CD4-positive, alpha-beta T cell (primary cell): ENCODE measurements around the gene REXO1. TPM values are rescaled to one million over a fixed set of nuclear protein-coding genes. Genes with fewer than 3 reads are reported as not detected.
"Not testable (repeated sequence)": the region's sequence is repeated elsewhere in the genome, so short reads cannot be mapped to it uniquely, and the experiment has no call there.

Experiments
- ATAC-seq: fragments of 200-7000 bp; cut with Tn5 transposase; one replicate; pipeline ENCODE4 v1.10.0; 2022; ENCODE audit warnings: mild to moderate bottlenecking; ENCODE audit not compliant: poor library complexity
- CTCF ChIA-PET: fragments of 350-600 bp; sonication (Branson Sonifier 250); formaldehyde crosslinking; loops from one replicate; lab custom pipeline; 2021; ENCODE audit warnings: antibody characterized with exemption, inconsistent platforms; lab: Charles Lee
- POLR2A ChIA-PET: fragments of 350-600 bp; sonication (Branson Sonifier 250); formaldehyde crosslinking; loops from one replicate; lab custom pipeline; 2021; ENCODE audit warnings: antibody characterized with exemption, inconsistent platforms; lab: Charles Lee
- DNase-seq, 14 experiments: peaks; one replicate each; pipeline ENCODE4 v3.0.0-alpha.2; 2013 to 2020; ENCODE audit warnings: mixed read lengths in 2 of 14
- H3K27ac ChIP-seq, 2 donors: one replicate each; pipeline versions ENCODE4 v1.5.1 to v1.7.0; 2013; ENCODE audit warnings: low read length in 2 of 2, low read depth in 1 of 2, mild to moderate bottlenecking in 1 of 2
- H3K27me3 ChIP-seq, 2 experiments: 1 replicate in 1 of 2; 2 replicates in 1 of 2; pipeline versions ENCODE4 v1.6.1 to v1.7.0; 2013; ENCODE audit warnings: low read length in 2 of 2, control low read depth in 1 of 2, mild to moderate bottlenecking in 1 of 2, moderate library complexity in 1 of 2; ENCODE audit not compliant: insufficient read depth in 2 of 2, control insufficient read depth in 1 of 2
- H3K36me3 ChIP-seq: one replicate; pipeline ENCODE4 v1.6.1; 2013; ENCODE audit warnings: low read length, control low read depth; ENCODE audit not compliant: insufficient read depth
- H3K4me1 ChIP-seq: one replicate; pipeline ENCODE4 v1.6.1; 2013; ENCODE audit warnings: low read length, control low read depth; ENCODE audit not compliant: insufficient read depth
- H3K4me3 ChIP-seq: one replicate; pipeline ENCODE4 v1.5.1; 2013; ENCODE audit warnings: mild to moderate bottlenecking, low read length, moderate library complexity
- H3K9me3 ChIP-seq, 2 experiments: 1 replicate in 1 of 2; 2 replicates in 1 of 2; pipeline versions ENCODE4 v1.6.1 to v1.7.0; 2013; ENCODE audit warnings: low read length in 2 of 2, mild to moderate bottlenecking in 2 of 2, control low read depth in 1 of 2, moderate library complexity in 1 of 2; ENCODE audit not compliant: control insufficient read depth in 1 of 2, insufficient read depth in 1 of 2
- H3K27ac Mint-ChIP-seq: one replicate; pipeline ENCODE4 v1.8.0; 2020; ENCODE audit warnings: mixed read lengths
- H3K27me3 Mint-ChIP-seq: one replicate; pipeline ENCODE4 v1.8.0; 2021; ENCODE audit warnings: mixed read lengths
- H3K36me3 Mint-ChIP-seq: one replicate; pipeline ENCODE4 v1.8.0; 2021; ENCODE audit warnings: low read depth, mixed read lengths
- H3K4me1 Mint-ChIP-seq: one replicate; pipeline ENCODE4 v1.8.0; 2021; ENCODE audit warnings: low read depth, mixed read lengths
- H3K4me3 Mint-ChIP-seq: one replicate; pipeline ENCODE4 v1.8.0; 2020; ENCODE audit warnings: mild to moderate bottlenecking, mixed read lengths
- H3K9me3 Mint-ChIP-seq: one replicate; pipeline ENCODE4 v1.8.0; 2020; ENCODE audit warnings: mixed read lengths
- CTCF ChIP-seq: fragments of 200-600 bp; IDR thresholded peaks from one replicate; pipeline ENCODE4 v1.8.0; 2022; ENCODE audit warnings: antibody characterized with exemption, mild to moderate bottlenecking
- intact Hi-C, 2 experiments: fragments of 100-400 bp; cut with DNase I in 1 of 2; cut with micrococcal nuclease in 1 of 2; formaldehyde crosslinking; loops; one replicate each; pipeline versions ENCODE4 v1.15.1 to v1.9.0; 2023 to 2025; cut with DNase I, micrococcal nuclease
- total RNA-seq, 174 experiments: library from RNA in 2 of 174; stranded (reverse) in 2 of 174; gene quantifications; one replicate each; pipeline ENCODE4 v1.2.3 and lab custom pipeline; 2021 to 2026

REXO1 gene
- total RNA-seq, 2 experiments from 2014 or later: 106 to 114 TPM

DNA sequence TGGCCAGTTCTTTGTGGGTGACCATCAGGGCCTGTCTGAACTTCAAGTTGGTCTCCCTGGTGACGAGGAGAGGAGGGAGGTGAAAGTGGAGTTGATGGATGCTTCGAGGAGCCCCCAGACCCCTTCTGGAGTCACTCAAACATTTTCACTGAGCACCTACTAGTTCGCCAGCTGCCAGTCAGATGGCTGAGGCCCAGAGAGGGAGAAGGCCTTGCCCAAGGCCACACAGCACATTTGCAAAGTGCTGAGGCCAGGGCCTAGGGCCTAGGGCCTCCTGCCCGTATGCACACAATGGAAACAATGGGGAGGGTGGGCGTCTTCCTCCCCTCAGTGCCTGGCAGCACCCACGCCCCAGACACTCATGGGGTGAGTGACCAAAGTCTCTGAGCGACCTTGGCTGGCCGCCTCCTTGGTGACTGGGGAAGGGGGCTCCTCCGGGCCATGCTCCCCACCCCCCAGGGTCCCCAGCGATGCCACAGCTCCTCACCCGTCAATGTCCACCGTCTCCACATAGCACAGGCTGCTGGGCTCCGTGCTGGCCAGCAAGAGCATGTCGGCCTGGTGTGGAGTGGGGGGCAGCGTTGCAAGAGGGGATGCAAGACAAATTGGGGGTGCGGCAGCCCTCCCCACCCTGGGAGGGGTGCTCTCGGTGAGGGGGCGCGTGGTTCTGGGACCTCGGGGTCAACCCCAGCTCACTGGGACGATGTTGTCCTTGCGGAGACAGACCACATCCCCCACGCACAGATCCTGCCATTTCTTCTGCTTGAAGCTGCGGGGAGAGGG lies 42.7 kb downstream of the REXO1 start:
- Mint-ChIP-seq H3K4me1 (no peaks in the 10 kb centered on the region), H3K27me3 (no peaks in the 10 kb centered on the region), H3K4me3 (no peak overlapping the region), H3K9me3 (no peaks in the 10 kb centered on the region), H3K36me3 (no peaks in the 10 kb centered on the region), H3K27ac (no peak overlapping the region)
- DNase-seq: no peak
- Histone ChIP-seq H3K27ac (no peak overlapping the region), H3K4me1 (no peaks in the 10 kb centered on the region), H3K27me3 (no peaks in the 10 kb centered on the region), H3K36me3 (peaks cover 2% of the 10 kb centered on the region), H3K9me3 (no peaks in the 10 kb centered on the region), H3K4me3 (no peak overlapping the region)
- CTCF ChIA-PET: interaction anchor here (0.5 kb wide), 1 partner anchor 85 kb away, joined by 3 read pairs; no protein-coding TSS in a partner anchor
- TF ChIP-seq CTCF: no peak
- intact Hi-C loops: no loop called here
- ATAC-seq: no peak
- POLR2A ChIA-PET: no interaction called here

GRCh38 chr19:1804858-1805257 lies 43.4 kb downstream of the REXO1 start:
- no peak for ATAC-seq
- no peaks in the 10 kb centered on the region for H3K9me3 Mint-ChIP-seq
- H3K36me3 Mint-ChIP-seq: no peaks in the 10 kb centered on the region
- H3K27ac Mint-ChIP-seq: no peak overlapping the region
- intact Hi-C loops: no loop called here
- no peak overlapping the region for H3K27ac ChIP-seq
- no peaks in the 10 kb centered on the region for H3K27me3 ChIP-seq
- H3K4me1 Mint-ChIP-seq: no peaks in the 10 kb centered on the region
- H3K4me3 Mint-ChIP-seq: no peak overlapping the region
- ChIA-PET CTCF (no interaction called here), POLR2A (no interaction called here)
- H3K9me3 ChIP-seq: no peaks in the 10 kb centered on the region
- TF ChIP-seq CTCF: no peak
- H3K4me3 ChIP-seq: no peak overlapping the region
- no peak for DNase-seq
- no peaks in the 10 kb centered on the region for H3K27me3 Mint-ChIP-seq
- peaks cover 2% of the 10 kb centered on the region for H3K36me3 ChIP-seq
- no peaks in the 10 kb centered on the region for H3K4me1 ChIP-seq

DNA sequence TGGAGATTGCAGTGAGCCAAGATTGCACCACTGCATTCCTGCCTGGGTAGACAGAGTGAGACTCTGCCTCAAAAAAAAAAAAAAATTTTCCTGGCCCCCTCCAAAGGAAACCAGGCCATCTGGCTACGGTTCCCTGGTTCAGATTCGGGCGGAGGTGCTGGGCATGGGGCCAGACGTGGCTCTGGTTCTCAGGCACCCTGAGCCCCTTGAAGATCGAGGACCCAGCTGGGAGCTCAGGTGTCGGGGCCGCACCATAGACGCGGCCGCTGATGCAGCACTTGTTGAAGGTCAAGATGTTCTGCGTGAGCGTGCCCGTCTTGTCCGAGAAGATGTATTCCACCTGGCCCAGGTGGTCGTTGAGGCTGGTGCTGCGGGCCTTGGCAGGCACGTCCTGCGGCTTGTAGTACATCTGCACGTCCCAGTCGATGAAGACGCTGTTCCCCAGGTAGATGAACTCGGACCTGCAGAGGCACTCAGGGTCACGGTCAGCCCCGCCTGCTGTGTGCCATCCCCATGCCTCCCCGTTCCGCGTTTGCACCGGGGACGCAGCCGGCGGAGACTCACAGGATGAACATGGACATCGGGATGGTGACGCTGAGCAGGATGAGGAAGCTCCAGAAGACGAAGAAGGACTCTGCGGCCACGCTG lies 48.5 kb downstream of the REXO1 start:
- DNase-seq: peak in 1 of 14 experiments; percentile 21
- Histone ChIP-seq H3K27ac (no peak overlapping the region), H3K27me3 (peaks cover 6 to 10% of the 10 kb centered on the region in 2 experiments), H3K9me3 (no peaks in the 10 kb centered on the region), H3K4me1 (peaks cover 7% of the 10 kb centered on the region), H3K36me3 (peaks cover under 1% of the 10 kb centered on the region), H3K4me3 (no peak overlapping the region)
- ATAC-seq: no peak
- TF ChIP-seq CTCF: no peak
- Mint-ChIP-seq H3K36me3 (no peaks in the 10 kb centered on the region), H3K4me3 (no peak overlapping the region), H3K27ac (no peak overlapping the region), H3K27me3 (peaks cover 7% of the 10 kb centered on the region), H3K4me1 (no peaks in the 10 kb centered on the region), H3K9me3 (no peaks in the 10 kb centered on the region)
- POLR2A ChIA-PET: no interaction called here
- CTCF ChIA-PET: interaction anchor here (0.6 kb wide), 1 partner anchor 285 kb away, joined by 3 read pairs; no protein-coding TSS in a partner anchor
- intact Hi-C loops: loop anchor here (5.0 to 10.0 kb wide), 2 partner anchors 253 to 255 kb away; no protein-coding TSS in a partner anchor

GRCh38 chr19:1797313-1797712 lies 51.0 kb downstream of the REXO1 start:
- H3K4me3 ChIP-seq, H3K9me3 ChIP-seq, POLR2A ChIA-PET, H3K4me3 Mint-ChIP-seq, H3K4me1 ChIP-seq, H3K27ac ChIP-seq, H3K27ac Mint-ChIP-seq, ATAC-seq, H3K9me3 Mint-ChIP-seq, CTCF ChIA-PET, H3K36me3 ChIP-seq, DNase-seq, H3K36me3 Mint-ChIP-seq, H3K4me1 Mint-ChIP-seq: not testable (repeated sequence)
- H3K27me3 Mint-ChIP-seq: peaks cover 14% of the 10 kb centered on the region
- peaks cover 6 to 10% of the 10 kb centered on the region in 2 experiments for H3K27me3 ChIP-seq
- intact Hi-C loops: loop anchor here (5.0 to 10.0 kb wide), 2 partner anchors 250 to 253 kb away; no protein-coding TSS in a partner anchor
